Gastroesophageal sphincter (tissue), 3 donors: ENCODE measurements around the gene HDAC4.

Experiments
- EP300 ChIP-seq: sonication (generic); formaldehyde crosslinking; IDR thresholded peaks from one replicate; pipeline ENCODE4 v1.6.1; 2017; ENCODE audit warnings: antibody characterized with exemption, mild to moderate bottlenecking
- POLR2A ChIP-seq, 2 donors: fragments of 450-650 bp; IDR thresholded peaks; one replicate each; pipeline ENCODE4 v1.6.1; 2017; ENCODE audit warnings: antibody characterized with exemption in 2 of 2, mild to moderate bottlenecking in 2 of 2, moderate library complexity in 1 of 2
- TF ChIP-seq, protein P1 (sequence below), 4 experiments: fragments of 200-600 bp in 2 of 4; fragments of 450-650 bp in 2 of 4; sonication (generic) in 1 of 4; IDR thresholded peaks; one replicate each; pipeline ENCODE4 v1.5.1; 2017 to 2019; ENCODE audit warnings: antibody characterized with exemption in 4 of 4, mild to moderate bottlenecking in 2 of 4, moderate library complexity in 2 of 4

DNA sequence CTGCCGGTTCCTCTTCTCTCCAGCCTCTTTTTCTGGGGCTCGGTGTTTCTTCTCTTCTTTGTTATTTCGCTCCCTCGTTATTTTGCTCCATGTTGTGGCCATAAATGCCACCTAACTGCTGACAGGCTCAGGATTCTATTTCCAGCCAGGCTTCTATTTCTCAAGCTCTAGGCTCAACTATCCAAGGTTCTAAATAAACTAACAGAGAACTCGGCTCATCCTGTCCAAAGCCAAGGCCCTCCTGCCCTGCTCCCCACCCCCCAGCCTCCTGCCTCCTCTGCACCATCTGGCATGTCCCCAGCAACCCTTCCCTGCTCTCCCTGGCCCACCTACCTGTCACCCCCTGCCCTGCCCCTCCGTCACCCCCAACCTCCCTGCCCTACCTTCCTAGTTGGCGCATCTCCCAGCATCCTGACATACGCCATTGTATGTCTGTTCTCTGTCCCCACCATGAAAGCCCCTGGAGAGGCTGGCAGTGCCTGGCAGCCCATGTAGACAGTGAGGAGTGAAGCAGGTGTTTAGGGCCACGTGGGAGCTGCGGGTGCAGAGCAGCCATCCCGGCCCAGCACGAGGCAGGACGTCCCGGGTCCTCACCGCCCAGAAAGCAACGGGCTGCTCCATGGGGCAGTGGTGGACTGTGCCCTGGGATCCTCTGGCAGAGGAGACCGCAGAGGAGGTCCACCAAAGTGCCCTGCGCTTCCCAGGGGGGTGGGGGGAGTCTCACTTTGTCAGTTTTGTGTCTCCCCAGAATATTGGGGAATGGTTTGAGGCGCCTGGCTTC, 366.1 kb downstream of the HDAC4 start:
- TF ChIP-seq, protein P1, sequence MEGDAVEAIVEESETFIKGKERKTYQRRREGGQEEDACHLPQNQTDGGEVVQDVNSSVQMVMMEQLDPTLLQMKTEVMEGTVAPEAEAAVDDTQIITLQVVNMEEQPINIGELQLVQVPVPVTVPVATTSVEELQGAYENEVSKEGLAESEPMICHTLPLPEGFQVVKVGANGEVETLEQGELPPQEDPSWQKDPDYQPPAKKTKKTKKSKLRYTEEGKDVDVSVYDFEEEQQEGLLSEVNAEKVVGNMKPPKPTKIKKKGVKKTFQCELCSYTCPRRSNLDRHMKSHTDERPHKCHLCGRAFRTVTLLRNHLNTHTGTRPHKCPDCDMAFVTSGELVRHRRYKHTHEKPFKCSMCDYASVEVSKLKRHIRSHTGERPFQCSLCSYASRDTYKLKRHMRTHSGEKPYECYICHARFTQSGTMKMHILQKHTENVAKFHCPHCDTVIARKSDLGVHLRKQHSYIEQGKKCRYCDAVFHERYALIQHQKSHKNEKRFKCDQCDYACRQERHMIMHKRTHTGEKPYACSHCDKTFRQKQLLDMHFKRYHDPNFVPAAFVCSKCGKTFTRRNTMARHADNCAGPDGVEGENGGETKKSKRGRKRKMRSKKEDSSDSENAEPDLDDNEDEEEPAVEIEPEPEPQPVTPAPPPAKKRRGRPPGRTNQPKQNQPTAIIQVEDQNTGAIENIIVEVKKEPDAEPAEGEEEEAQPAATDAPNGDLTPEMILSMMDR (IDR thresholded peaks at IDR 0.05) = no peak
- no peak for TF ChIP-seq EP300
- TF ChIP-seq POLR2A (IDR thresholded peaks at IDR 0.05) = no peak
